Activated gamma-delta T cell (primary cell): ENCODE measurements around the gene LMNA.

Experiments
- DNase-seq: peaks from one replicate; lab custom pipeline; 2025; lab: John Stamatoyannopoulos, UW

Gene LMNA

GRCh38 chr1:156082309-156083091, 32.0 kb upstream of the LMNA start, which contains the start of gene MEX3A:
Gene MEX3A (minus strand): TSS chr1:156082465. CDS start chr1:156081998, 467 bp downstream.
- DNase-seq = peak; percentile 44

GRCh38 chr1:156083800-156084790, 30.4 kb upstream of the LMNA start:
- no peak for DNase-seq

- DNase-seq = no peak
These were observed 28.3 kb upstream of the LMNA start for GRCh38 chr1:156086256-156086662.

GRCh38 chr1:156089704-156090103, 24.8 kb upstream of the LMNA start:
- no peak for DNase-seq

- no peak for DNase-seq
These were observed 24.2 kb upstream of the LMNA start for GRCh38 chr1:156090138-156090839.

- peak; percentile 45 for DNase-seq
These were observed 23.7 kb upstream of the LMNA start for GRCh38 chr1:156090840-156091188.

GRCh38 chr1:156091610-156092009, 22.9 kb upstream of the LMNA start:
- DNase-seq = no peak

- DNase-seq = no peak
These were observed 18.5 kb upstream of the LMNA start for GRCh38 chr1:156095906-156096508.

- peak; percentile 56 for DNase-seq
These were observed 17.7 kb upstream of the LMNA start for GRCh38 chr1:156096640-156097391.

- DNase-seq = no peak
These were observed 16.9 kb upstream of the LMNA start for GRCh38 chr1:156097499-156098178.

- DNase-seq = no peak
These were observed 15.7 kb upstream of the LMNA start for GRCh38 chr1:156098784-156099183.

- no peak for DNase-seq
These were observed 15.2 kb upstream of the LMNA start for GRCh38 chr1:156099282-156099681.

- DNase-seq = no peak
These were observed 14.1 kb upstream of the LMNA start for GRCh38 chr1:156100205-156100995.

GRCh38 chr1:156101880-156102279, 12.6 kb upstream of the LMNA start:
- DNase-seq = no peak

- no peak for DNase-seq
These were observed 11.6 kb upstream of the LMNA start for GRCh38 chr1:156102633-156103511.

GRCh38 chr1:156103521-156103947, 11.0 kb upstream of the LMNA start:
- DNase-seq = no peak

GRCh38 chr1:156104065-156104810, 10.3 kb upstream of the LMNA start:
- DNase-seq = no peak
